ENCODE measurements around the gene MYOZ2.

Gene MYOZ2

GRCh38 chr4:119110121-119110520 is 25.5 kb upstream of the MYOZ2 start:
- Histone ChIP-seq H3K4me2 (ENCODE audit: low read depth, low read length, poor library complexity, severe bottlenecking) (no peak overlapping the region), H3K9me2 (replicated peaks; ENCODE audit: insufficient read depth, low read length) (no peaks in the 10 kb centered on the region), H3K79me2 (ENCODE audit: insufficient read depth, low read length) (no peaks in the 10 kb centered on the region), H3K4me3 (ENCODE audit: insufficient read depth, low read length, poor library complexity, severe bottlenecking) (no peak overlapping the region), H3K36me3 (ENCODE audit: low read length) (no peaks in the 10 kb centered on the region), H3K27me3 (ENCODE audit: low read length) (no peaks in the 10 kb centered on the region), H3F3A (ENCODE audit: insufficient read depth) (no peaks in the 10 kb centered on the region), H3K9ac (ENCODE audit: low read length) (no peak overlapping the region), H4K20me1 (ENCODE audit: low read depth, low read length) (no peaks in the 10 kb centered on the region), H3K27ac (ENCODE audit: low read depth, low read length) (no peak overlapping the region), H2AFZ (ENCODE audit: low read depth, low read length, severe bottlenecking) (no peak overlapping the region), H3K9me3 (ENCODE audit: insufficient read depth, low read length) (no peaks in the 10 kb centered on the region)
- TF ChIP-seq EZH2phosphoT487 (conservative IDR thresholded peaks at IDR 0.05; ENCODE audit: low read length) (no peak), CTCF (IDR thresholded peaks at IDR 0.05; ENCODE audit: insufficient read depth, low read length, poor library complexity, severe bottlenecking) (no peak)

DNA sequence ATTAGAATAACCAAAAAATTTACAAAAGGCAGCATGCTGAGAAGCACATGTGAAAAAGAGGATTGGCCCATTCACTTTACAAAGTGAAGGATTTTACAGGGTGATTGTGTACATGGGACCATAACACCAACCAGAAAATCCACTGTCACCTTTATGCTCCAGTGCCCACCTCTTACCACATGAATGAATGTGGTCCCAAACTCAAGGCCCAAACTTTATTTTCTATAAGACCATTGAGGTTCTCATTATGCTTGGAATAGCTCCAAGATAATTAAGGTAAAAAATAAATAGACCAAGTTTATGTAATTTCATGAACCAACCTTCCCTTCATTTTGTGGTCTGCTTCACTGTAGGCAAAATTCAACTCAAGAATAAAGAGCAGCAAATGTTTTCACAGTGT is 24.3 kb upstream of the MYOZ2 start:
- no peak overlapping the region for H3K27ac ChIP-seq (ENCODE audit: low read depth, low read length)
- no peak overlapping the region for H3K9ac ChIP-seq (ENCODE audit: low read length)
- H3F3A ChIP-seq (ENCODE audit: insufficient read depth), result no peaks in the 10 kb centered on the region
- no peaks in the 10 kb centered on the region for H3K27me3 ChIP-seq (ENCODE audit: low read length)
- no peak overlapping the region for H3K4me3 ChIP-seq (ENCODE audit: insufficient read depth, low read length, poor library complexity, severe bottlenecking)
- no peaks in the 10 kb centered on the region for H3K36me3 ChIP-seq (ENCODE audit: low read length)
- TF ChIP-seq EZH2phosphoT487 (conservative IDR thresholded peaks at IDR 0.05; ENCODE audit: low read length), result no peak
- TF ChIP-seq CTCF (IDR thresholded peaks at IDR 0.05; ENCODE audit: insufficient read depth, low read length, poor library complexity, severe bottlenecking), result no peak
- H3K9me3 ChIP-seq (ENCODE audit: insufficient read depth, low read length), result no peaks in the 10 kb centered on the region
- H3K4me2 ChIP-seq (ENCODE audit: low read depth, low read length, poor library complexity, severe bottlenecking), result no peak overlapping the region
- H3K9me2 ChIP-seq (replicated peaks; ENCODE audit: insufficient read depth, low read length), result no peaks in the 10 kb centered on the region
- H2AFZ ChIP-seq (ENCODE audit: low read depth, low read length, severe bottlenecking), result no peak overlapping the region
- H4K20me1 ChIP-seq (ENCODE audit: low read depth, low read length), result no peaks in the 10 kb centered on the region
- no peaks in the 10 kb centered on the region for H3K79me2 ChIP-seq (ENCODE audit: insufficient read depth, low read length)

DNA sequence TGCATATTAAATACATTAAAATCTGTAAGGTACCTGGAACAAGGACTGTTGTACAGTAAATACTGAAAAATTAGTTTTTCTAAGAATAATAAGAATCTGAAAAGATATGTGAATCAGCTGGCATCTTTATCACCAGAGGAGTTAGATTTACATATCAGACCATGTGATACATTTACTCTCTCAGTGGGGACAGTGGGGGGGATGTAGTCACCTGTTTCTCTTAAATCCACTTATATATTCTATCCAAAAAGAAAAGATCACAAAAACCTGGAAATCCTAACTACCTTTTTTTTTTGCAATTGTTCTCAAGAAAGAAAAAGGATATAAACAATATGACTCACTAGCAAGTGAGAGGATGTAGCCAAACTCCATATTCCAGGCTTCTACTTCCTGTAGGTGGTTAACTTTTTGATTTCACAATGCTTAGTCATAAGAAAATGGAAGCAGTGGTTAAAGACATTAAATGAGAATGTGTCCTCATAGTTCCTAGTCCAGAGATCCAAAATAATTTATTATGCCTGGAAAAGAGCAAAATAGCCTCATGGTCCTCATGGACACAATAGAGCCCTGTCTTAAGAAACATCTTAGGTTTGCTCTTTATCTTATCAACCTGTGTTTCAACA is 22.5 kb upstream of the MYOZ2 start:
- Histone ChIP-seq H3K9me3 (ENCODE audit: insufficient read depth, low read length) (no peaks in the 10 kb centered on the region), H3K4me3 (ENCODE audit: insufficient read depth, low read length, poor library complexity, severe bottlenecking) (no peak overlapping the region), H3K27ac (ENCODE audit: low read depth, low read length) (no peak overlapping the region), H2AFZ (ENCODE audit: low read depth, low read length, severe bottlenecking) (no peak overlapping the region), H3K4me2 (ENCODE audit: low read depth, low read length, poor library complexity, severe bottlenecking) (no peak overlapping the region), H3K36me3 (ENCODE audit: low read length) (no peaks in the 10 kb centered on the region), H4K20me1 (ENCODE audit: low read depth, low read length) (no peaks in the 10 kb centered on the region), H3F3A (ENCODE audit: insufficient read depth) (no peaks in the 10 kb centered on the region), H3K79me2 (ENCODE audit: insufficient read depth, low read length) (no peaks in the 10 kb centered on the region), H3K27me3 (ENCODE audit: low read length) (no peaks in the 10 kb centered on the region), H3K9me2 (replicated peaks; ENCODE audit: insufficient read depth, low read length) (no peaks in the 10 kb centered on the region), H3K9ac (ENCODE audit: low read length) (no peak overlapping the region)
- TF ChIP-seq EZH2phosphoT487 (conservative IDR thresholded peaks at IDR 0.05; ENCODE audit: low read length), result no peak
- TF ChIP-seq CTCF (IDR thresholded peaks at IDR 0.05; ENCODE audit: insufficient read depth, low read length, poor library complexity, severe bottlenecking), result no peak

All from SU-DHL-6 (cell line).